ENCODE measurements around the gene RIMKLB.
"Not testable (repeated sequence)": the region's sequence is repeated elsewhere in the genome, so short reads cannot be mapped to it uniquely, and the experiment has no call there.

RIMKLB gene

GRCh38 chr12:8734873-8735381, 37.1 kb downstream of the RIMKLB start:
- Histone ChIP-seq H3K27ac (ENCODE audit: low read depth, low read length, poor library complexity, severe bottlenecking) (no peak overlapping the region), H3K27me3 (ENCODE audit: insufficient read depth, low read length) (no peaks in the 10 kb centered on the region), H2AFZ (ENCODE audit: low read length) (no peak overlapping the region), H3K9me3 (ENCODE audit: low read length) (no peaks in the 10 kb centered on the region), H4K20me1 (ENCODE audit: insufficient read depth, low read length) (no peaks in the 10 kb centered on the region), H3K4me3 (ENCODE audit: low read depth, low read length, poor library complexity, severe bottlenecking) (no peak overlapping the region), H3K4me2 (ENCODE audit: low read length) (no peak overlapping the region), H3K36me3 (ENCODE audit: insufficient read depth, low read length) (peaks cover 36% of the 10 kb centered on the region), H3K9ac (ENCODE audit: low read length) (no peak overlapping the region), H3K4me1 (ENCODE audit: insufficient read depth, low read length, severe bottlenecking) (peaks cover 28% of the 10 kb centered on the region), H3F3A (ENCODE audit: insufficient read depth, low read length) (no peaks in the 10 kb centered on the region), H3K9me2 (ENCODE audit: low read depth, low read length) (no peaks in the 10 kb centered on the region), H3K79me2 (ENCODE audit: insufficient read depth, low read length) (peaks cover 55% of the 10 kb centered on the region)
- TF ChIP-seq EZH2 (IDR thresholded peaks at IDR 0.05; ENCODE audit: borderline replicate concordance, low read length) (no peak), CTCF (IDR thresholded peaks at IDR 0.05; ENCODE audit: low read length) (no peak)

GRCh38 chr12:8742501-8742900, 44.7 kb downstream of the RIMKLB start:
- H3K4me3 ChIP-seq (ENCODE audit: low read depth, low read length, poor library complexity, severe bottlenecking) = no peak overlapping the region
- no peaks in the 10 kb centered on the region for H4K20me1 ChIP-seq (ENCODE audit: insufficient read depth, low read length)
- no peaks in the 10 kb centered on the region for H3K27me3 ChIP-seq (ENCODE audit: insufficient read depth, low read length)
- H3K9ac ChIP-seq (ENCODE audit: low read length) = no peak overlapping the region
- H3K79me2 ChIP-seq (ENCODE audit: insufficient read depth, low read length) = peaks cover 17% of the 10 kb centered on the region
- peaks cover 34% of the 10 kb centered on the region for H3K4me1 ChIP-seq (ENCODE audit: insufficient read depth, low read length, severe bottlenecking)
- no peaks in the 10 kb centered on the region for H3F3A ChIP-seq (ENCODE audit: insufficient read depth, low read length)
- H3K4me2 ChIP-seq (ENCODE audit: low read length) = no peak overlapping the region
- TF ChIP-seq CTCF (IDR thresholded peaks at IDR 0.05; ENCODE audit: low read length) = no peak
- TF ChIP-seq EZH2 (IDR thresholded peaks at IDR 0.05; ENCODE audit: borderline replicate concordance, low read length) = no peak
- H3K9me2 ChIP-seq (ENCODE audit: low read depth, low read length) = no peaks in the 10 kb centered on the region
- no peak overlapping the region for H2AFZ ChIP-seq (ENCODE audit: low read length)
- H3K27ac ChIP-seq (ENCODE audit: low read depth, low read length, poor library complexity, severe bottlenecking) = no peak overlapping the region
- H3K36me3 ChIP-seq (ENCODE audit: insufficient read depth, low read length) = peaks cover 58% of the 10 kb centered on the region
- no peaks in the 10 kb centered on the region for H3K9me3 ChIP-seq (ENCODE audit: low read length)

- Histone ChIP-seq H3K4me1 (ENCODE audit: insufficient read depth, low read length, severe bottlenecking) (peaks cover 32% of the 10 kb centered on the region), H3K79me2 (ENCODE audit: insufficient read depth, low read length) (peaks cover 12% of the 10 kb centered on the region), H3K36me3 (ENCODE audit: insufficient read depth, low read length) (peaks cover 53% of the 10 kb centered on the region)
- H3K4me2 ChIP-seq (ENCODE audit: low read length); H4K20me1 ChIP-seq (ENCODE audit: insufficient read depth, low read length); H3K27ac ChIP-seq (ENCODE audit: low read depth, low read length, poor library complexity, severe bottlenecking); H3F3A ChIP-seq (ENCODE audit: insufficient read depth, low read length); H2AFZ ChIP-seq (ENCODE audit: low read length); H3K27me3 ChIP-seq (ENCODE audit: insufficient read depth, low read length); H3K9ac ChIP-seq (ENCODE audit: low read length); H3K9me2 ChIP-seq (ENCODE audit: low read depth, low read length); H3K9me3 ChIP-seq (ENCODE audit: low read length); H3K4me3 ChIP-seq (ENCODE audit: low read depth, low read length, poor library complexity, severe bottlenecking): not testable (repeated sequence)
These were observed 45.3 kb downstream of the RIMKLB start for GRCh38 chr12:8743121-8743520.

- H3F3A ChIP-seq (ENCODE audit: insufficient read depth, low read length); H3K4me3 ChIP-seq (ENCODE audit: low read depth, low read length, poor library complexity, severe bottlenecking); H3K79me2 ChIP-seq (ENCODE audit: insufficient read depth, low read length); H4K20me1 ChIP-seq (ENCODE audit: insufficient read depth, low read length); H3K27me3 ChIP-seq (ENCODE audit: insufficient read depth, low read length); H3K9me2 ChIP-seq (ENCODE audit: low read depth, low read length); H3K4me2 ChIP-seq (ENCODE audit: low read length); H3K9ac ChIP-seq (ENCODE audit: low read length); H3K4me1 ChIP-seq (ENCODE audit: insufficient read depth, low read length, severe bottlenecking); H3K27ac ChIP-seq (ENCODE audit: low read depth, low read length, poor library complexity, severe bottlenecking); H3K9me3 ChIP-seq (ENCODE audit: low read length); H2AFZ ChIP-seq (ENCODE audit: low read length): not testable (repeated sequence)
- H3K36me3 ChIP-seq (ENCODE audit: insufficient read depth, low read length) = peaks cover 45% of the 10 kb centered on the region
These were observed 47.8 kb downstream of the RIMKLB start for GRCh38 chr12:8745631-8746030.
